Body of pancreas (tissue), 4 donors: Measurements from ENCODE around the gene KDM4B. TPM values are rescaled to one million over a fixed set of nuclear protein-coding genes. Genes with fewer than 3 reads are reported as not detected.

ENCODE experiments used
- ATAC-seq: fragments of 150-250 bp; one replicate; pipeline ENCODE4 v1.9.1; 2016
- DNase-seq, 4 donors: peaks; one replicate each; pipeline ENCODE4 v3.0.0-alpha.2; 2019
- H3K27ac ChIP-seq, 4 donors: fragments of 200-600 bp; sonication (generic); 1 replicate in 3 of 4; 2 replicates in 1 of 4; pipeline versions ENCODE4 v1.5.1 to v1.6.1; 2016 to 2019; ENCODE audit warnings: mild to moderate bottlenecking in 1 of 4, mixed read lengths in 1 of 4, moderate library complexity in 1 of 4
- H3K27me3 ChIP-seq, 2 donors: fragments of 200-600 bp; sonication (generic); one replicate each; pipeline ENCODE4 v1.6.0; 2016; ENCODE audit warnings: mild to moderate bottlenecking in 1 of 2
- H3K36me3 ChIP-seq, 2 donors: fragments of 200-600 bp; sonication (generic); replicated peaks in 1 of 2; 2 replicates each; pipeline ENCODE4 v1.5.1; 2016; ENCODE audit warnings: low read depth in 2 of 2; ENCODE audit not compliant: insufficient read depth in 1 of 2
- H3K4me1 ChIP-seq: fragments of 200-600 bp; sonication (generic); one replicate; pipeline ENCODE4 v1.6.0; 2016
- H3K4me3 ChIP-seq, 2 donors: fragments of 200-600 bp; sonication (generic); 1 replicate in 1 of 2; 2 replicates in 1 of 2; pipeline ENCODE4 v1.5.1; 2016 to 2019
- H3K9me3 ChIP-seq, 3 donors: fragments of 200-600 bp; sonication (generic); 1 replicate in 2 of 3; 2 replicates in 1 of 3; pipeline ENCODE4 v1.5.1; 2016
- POLR2A ChIP-seq, 3 donors: fragments of 450-650 bp; IDR thresholded peaks; one replicate each; pipeline ENCODE4 v1.6.1; 2016; ENCODE audit warnings: antibody characterized with exemption in 3 of 3, mild to moderate bottlenecking in 2 of 3
- WGBS, 2 donors: methylation state at CpG; one replicate each; pipeline ENCODE4 v1.1.5; 2017; 5-methylcytosine and 5-hydroxymethylcytosine counted together
- intact Hi-C: fragments of 100-400 bp; cut with DNase I; formaldehyde crosslinking; loops from one replicate; pipeline ENCODE4 v1.15.1; 2023
- total RNA-seq, 2 donors: library from RNA; depleted of rRNA; stranded (reverse); fragments of >200 nt; gene quantifications; one replicate each; pipeline ENCODE4 v1.1.0, GENCODE V29; 2016
- TF ChIP-seq, protein P1 (sequence below), 7 experiments: fragments of 450-650 bp in 4 of 7; fragments of 200-600 bp in 3 of 7; sonication (generic) in 3 of 7; IDR thresholded peaks; one replicate each; pipeline ENCODE4 v1.5.1; 2016 to 2019; ENCODE audit warnings: antibody characterized with exemption in 7 of 7

KDM4B gene
- total RNA-seq, 2 donors from 2014 or later = 18.9 to 35.3 TPM

DNA sequence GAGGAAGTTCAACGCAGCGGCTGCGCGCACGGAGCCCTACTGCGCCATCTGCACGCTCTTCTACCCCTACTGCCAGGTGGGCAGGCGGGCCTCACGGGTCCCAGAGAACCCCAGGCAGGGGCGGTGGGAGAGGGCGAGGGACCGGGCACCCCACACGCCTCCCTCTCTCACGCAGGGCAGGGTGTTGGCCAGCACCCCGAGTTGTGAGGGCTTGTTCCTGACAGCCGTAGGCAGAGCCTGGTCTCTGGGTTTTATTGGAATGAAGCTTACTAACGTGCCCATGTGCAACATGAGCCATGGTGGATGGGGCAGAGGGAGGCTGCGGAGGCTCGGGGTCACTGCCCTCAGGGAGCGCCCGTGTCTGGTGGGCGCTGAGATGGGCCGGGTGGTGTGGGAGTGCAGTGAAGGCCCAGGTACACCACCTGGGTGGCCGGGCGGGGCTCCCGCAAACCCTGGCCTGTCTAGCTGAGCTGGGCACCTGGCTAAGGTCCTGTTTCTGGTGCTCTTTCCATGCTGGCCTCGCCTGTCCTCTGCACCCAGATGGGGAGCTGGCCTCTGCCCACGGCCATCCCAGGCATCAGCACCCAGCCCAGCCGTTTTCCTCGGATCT lies 165.2 kb downstream of the KDM4B start:
- intact Hi-C loops = no loop called here
- ATAC-seq = no peak
- H3K27ac ChIP-seq = no peak overlapping the region
- no peak for DNase-seq
- H3K4me1 ChIP-seq = peaks cover 32% of the 10 kb centered on the region
- TF ChIP-seq POLR2A (IDR thresholded peaks at IDR 0.05) = no peak
- TF ChIP-seq, protein P1, sequence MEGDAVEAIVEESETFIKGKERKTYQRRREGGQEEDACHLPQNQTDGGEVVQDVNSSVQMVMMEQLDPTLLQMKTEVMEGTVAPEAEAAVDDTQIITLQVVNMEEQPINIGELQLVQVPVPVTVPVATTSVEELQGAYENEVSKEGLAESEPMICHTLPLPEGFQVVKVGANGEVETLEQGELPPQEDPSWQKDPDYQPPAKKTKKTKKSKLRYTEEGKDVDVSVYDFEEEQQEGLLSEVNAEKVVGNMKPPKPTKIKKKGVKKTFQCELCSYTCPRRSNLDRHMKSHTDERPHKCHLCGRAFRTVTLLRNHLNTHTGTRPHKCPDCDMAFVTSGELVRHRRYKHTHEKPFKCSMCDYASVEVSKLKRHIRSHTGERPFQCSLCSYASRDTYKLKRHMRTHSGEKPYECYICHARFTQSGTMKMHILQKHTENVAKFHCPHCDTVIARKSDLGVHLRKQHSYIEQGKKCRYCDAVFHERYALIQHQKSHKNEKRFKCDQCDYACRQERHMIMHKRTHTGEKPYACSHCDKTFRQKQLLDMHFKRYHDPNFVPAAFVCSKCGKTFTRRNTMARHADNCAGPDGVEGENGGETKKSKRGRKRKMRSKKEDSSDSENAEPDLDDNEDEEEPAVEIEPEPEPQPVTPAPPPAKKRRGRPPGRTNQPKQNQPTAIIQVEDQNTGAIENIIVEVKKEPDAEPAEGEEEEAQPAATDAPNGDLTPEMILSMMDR (IDR thresholded peaks at IDR 0.05) = no peak
- WGBS, 2 donors = 92% methylated on average over 11 to 30 of the region's 30 CpGs
- H3K4me3 ChIP-seq = no peak overlapping the region
- H3K36me3 ChIP-seq = peaks cover 0 to 15% of the 10 kb centered on the region in 2 donors
- no peaks in the 10 kb centered on the region for H3K9me3 ChIP-seq
- no peaks in the 10 kb centered on the region for H3K27me3 ChIP-seq

DNA sequence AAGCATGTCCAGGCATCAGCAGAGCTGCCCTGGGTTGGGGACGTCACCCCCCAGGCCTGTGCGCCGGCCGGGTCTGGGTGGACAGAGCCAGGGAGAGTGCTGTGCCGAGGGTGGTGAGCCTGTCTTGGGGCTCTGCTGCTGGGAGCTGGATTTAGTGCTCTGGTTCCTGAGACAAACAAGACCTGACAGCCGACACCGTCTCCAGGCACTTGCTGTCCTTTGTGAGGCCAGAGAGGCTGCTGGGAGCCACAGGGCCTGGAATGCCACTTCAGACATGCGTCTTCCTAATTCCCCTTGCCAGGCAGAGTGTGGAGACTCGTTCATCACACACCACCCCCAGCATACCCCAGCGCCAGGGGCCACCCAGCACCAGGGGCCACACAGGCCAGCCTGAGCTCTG lies 165.8 kb downstream of the KDM4B start:
- Histone ChIP-seq H3K27ac (no peak overlapping the region), H3K36me3 (peaks cover 0 to 17% of the 10 kb centered on the region in 2 donors)
- no peak for ATAC-seq

DNA sequence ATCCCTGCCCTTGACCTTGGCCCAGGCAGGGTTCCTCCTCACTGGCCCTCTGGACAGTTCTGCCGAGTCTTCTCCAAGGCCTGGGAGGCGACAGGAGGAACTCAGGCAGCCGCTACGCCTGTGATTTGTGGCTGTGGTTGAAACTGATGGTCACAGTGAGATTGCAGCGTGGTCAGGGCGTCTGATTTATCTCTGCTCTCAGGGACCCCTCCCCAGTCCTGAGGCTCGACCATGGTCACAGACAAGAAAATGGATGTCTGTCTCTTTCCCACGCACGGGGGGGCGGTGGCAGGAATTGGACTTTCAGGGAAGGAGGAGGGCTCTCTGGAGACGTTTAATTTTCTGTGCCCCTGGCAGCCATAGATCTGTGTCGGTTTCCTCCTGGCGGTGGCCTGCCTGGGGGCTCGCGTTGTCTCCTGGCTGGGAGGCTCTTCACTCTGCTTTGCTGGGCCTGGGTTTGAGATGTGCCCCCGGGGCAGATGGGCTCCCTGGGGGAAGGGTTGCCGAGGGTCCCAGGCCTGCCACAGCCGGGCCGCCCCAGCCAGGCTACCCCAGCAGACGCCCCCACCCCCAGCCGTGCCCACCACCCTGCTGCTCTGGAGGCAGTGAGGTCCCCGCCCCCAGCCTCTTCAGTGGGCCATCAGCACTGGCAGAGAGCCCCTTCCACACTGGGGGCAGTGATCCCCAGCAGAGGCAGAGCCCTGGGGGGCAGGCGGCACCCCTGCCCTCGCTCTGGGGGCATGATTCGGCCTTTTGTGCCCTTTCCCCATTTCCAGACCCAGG lies 167.4 kb downstream of the KDM4B start:
- no peaks in the 10 kb centered on the region for H3K9me3 ChIP-seq
- DNase-seq = no peak
- peaks cover 10% of the 10 kb centered on the region for H3K4me1 ChIP-seq
- 87 to 88% methylated on average over 14 to 25 of the region's 25 CpGs for WGBS, 2 donors
- H3K27me3 ChIP-seq = no peaks in the 10 kb centered on the region
- H3K4me3 ChIP-seq = no peak overlapping the region
- TF ChIP-seq POLR2A (IDR thresholded peaks at IDR 0.05) = no peak
- TF ChIP-seq, protein P1 (IDR thresholded peaks at IDR 0.05) = no peak
- intact Hi-C loops = no loop called here
- no peak overlapping the region for H3K27ac ChIP-seq
- peaks cover 0 to 17% of the 10 kb centered on the region in 2 donors for H3K36me3 ChIP-seq
- ATAC-seq = no peak

More for the DNA sequence above, 165.8 kb downstream of the KDM4B start:
- no peaks in the 10 kb centered on the region for H3K27me3 ChIP-seq
- no peak overlapping the region for H3K4me3 ChIP-seq
- H3K9me3 ChIP-seq = no peaks in the 10 kb centered on the region
- 88 to 95% methylated on average over 6 to 10 of the region's 10 CpGs for WGBS, 2 donors
- intact Hi-C loops = no loop called here
- H3K4me1 ChIP-seq = peaks cover 26% of the 10 kb centered on the region
- DNase-seq = no peak
- TF ChIP-seq POLR2A (IDR thresholded peaks at IDR 0.05) = no peak
- TF ChIP-seq, protein P1 (IDR thresholded peaks at IDR 0.05) = no peak

DNA sequence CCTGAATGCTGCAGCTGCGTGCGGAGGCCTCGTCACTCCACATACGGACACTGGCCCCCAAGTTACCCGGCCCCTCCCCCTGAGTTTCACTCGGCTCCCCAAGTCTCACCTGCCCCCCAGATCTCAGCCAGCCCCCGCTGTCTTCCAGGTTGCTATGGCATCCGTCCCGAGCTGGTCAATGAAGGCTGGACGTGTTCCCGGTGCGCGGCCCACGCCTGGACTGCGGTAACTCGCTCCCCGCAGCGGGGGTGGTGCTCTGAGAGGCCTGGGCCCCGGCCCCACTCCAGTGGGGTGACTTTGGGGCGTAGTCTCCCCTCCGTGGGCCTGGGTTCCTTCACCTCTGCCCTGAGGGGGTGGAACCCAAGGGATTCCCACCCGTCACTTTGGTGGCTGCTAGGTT lies 168.2 kb downstream of the KDM4B start:
- H3K4me3 ChIP-seq = no peak overlapping the region
- intact Hi-C loops = no loop called here
- peaks cover 4% of the 10 kb centered on the region for H3K4me1 ChIP-seq
- no peak for TF ChIP-seq POLR2A (IDR thresholded peaks at IDR 0.05)
- TF ChIP-seq, protein P1 (IDR thresholded peaks at IDR 0.05) = no peak
- 89 to 94% methylated on average over 14 to 21 of the region's 22 CpGs for WGBS, 2 donors
- ATAC-seq (no peak), DNase-seq (no peak)
- H3K27me3 ChIP-seq = no peaks in the 10 kb centered on the region
- H3K9me3 ChIP-seq = no peaks in the 10 kb centered on the region
- H3K36me3 ChIP-seq = peaks cover 0 to 17% of the 10 kb centered on the region in 2 donors
- H3K27ac ChIP-seq = no peak overlapping the region
